Activated T-helper 1 cell treated with Interleukin-2 at 50 U/mL for 16 hours (primary cell): ENCODE results near the gene PARD6G.
A peak's percentile ranks its signal among the peaks of the same experiment; 100 is the strongest.
"Not testable (repeated sequence)": the region's sequence is repeated elsewhere in the genome, so short reads cannot be mapped to it uniquely, and the experiment has no call there.

Experiments
- DNase-seq: peaks from one replicate; pipeline ENCODE4 v3.0.0-alpha.2; 2020; ENCODE audit warnings: low read depth

PARD6G gene

GRCh38 chr18:80247393-80247841 is at the start of gene PARD6G:
Gene PARD6G (minus strand): TSS chr18:80247514. CDS start chr18:80247348, 166 bp downstream.
- DNase-seq: peak; percentile 38

DNA sequence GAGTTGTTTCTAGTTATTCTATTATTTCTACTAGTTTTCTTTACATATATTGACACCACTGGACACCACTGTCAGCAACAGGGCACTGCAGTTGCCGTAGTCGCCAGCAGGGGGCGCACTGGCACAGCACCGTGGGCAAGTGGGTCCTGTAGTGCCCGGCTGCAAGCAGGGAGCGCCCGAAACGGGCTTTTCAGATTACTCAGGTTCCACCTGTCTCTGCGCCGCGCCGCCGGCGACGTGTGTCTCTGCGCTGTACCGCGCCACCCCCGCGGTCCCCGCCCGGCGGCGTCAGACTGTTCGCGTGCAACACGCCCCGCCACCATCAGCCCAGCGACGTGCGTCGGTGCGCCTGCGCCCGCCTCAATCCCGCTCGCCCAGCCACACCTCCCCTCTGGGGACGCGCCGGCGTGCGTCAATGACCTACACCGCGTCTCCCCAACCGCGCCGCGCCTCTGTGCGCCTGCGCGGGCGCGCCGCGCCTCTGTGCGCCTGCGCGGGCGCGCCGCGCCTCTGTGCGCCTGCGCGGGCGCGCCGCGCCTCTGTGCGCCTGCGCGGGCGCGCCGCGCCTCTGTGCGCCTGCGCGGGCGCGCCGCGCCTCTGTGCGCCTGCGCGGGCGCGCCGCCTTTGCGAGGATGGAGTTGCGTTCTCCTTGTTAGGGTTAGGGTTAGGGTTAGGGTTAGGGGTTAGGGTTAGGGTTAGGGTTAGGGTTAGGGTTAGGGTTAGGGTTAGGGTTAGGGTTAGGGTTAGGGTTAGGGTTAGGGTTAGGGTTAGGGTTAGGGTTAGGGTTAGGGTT is 15.1 kb upstream of the PARD6G start:
- not testable (repeated sequence) for DNase-seq

DNA sequence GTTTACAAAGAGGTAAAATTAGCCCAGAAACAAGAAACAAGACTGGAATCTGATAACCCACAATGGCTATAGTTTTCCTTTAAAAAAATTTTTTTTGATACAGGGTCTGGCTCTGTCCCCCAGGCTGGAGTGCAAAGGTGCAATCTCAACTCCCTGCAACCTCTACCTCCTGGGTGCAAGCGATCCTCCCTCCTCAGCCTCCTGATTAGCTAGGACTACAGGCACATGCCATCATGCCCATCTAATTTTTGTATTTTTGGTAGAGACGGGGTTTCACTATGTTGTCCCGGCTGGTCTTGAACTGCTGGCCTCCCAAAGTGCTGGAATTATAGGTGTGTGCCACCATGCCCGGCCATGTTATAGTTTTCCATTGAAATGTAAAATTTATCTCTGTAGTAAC is 12.3 kb upstream of the PARD6G start:
- no peak for DNase-seq

DNA sequence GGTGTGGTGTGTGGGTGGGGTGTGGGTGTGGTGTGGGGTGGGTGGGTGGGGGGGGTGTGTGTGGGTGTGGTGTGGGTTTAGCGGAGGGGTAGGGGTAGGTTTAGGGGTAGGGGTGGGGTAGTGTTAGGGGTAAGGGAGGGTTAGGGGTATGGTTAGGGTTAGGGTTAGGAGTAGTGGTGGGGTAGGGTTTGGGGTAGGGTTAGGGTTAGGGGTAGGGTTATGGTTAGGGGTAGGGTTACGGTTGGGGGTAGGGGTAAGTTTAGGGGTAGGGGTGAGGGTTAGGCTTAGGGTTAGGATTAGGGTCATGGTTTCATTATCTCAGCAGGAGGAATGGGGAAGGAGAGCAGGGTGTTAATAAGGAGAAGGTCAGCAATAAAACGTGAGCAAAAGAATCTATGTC is 11.3 kb upstream of the PARD6G start:
- DNase-seq: no peak

GRCh38 chr18:80257579-80258543 is 10.5 kb upstream of the PARD6G start:
- not testable (repeated sequence) for DNase-seq

GRCh38 chr18:80254971-80255500 is 7.7 kb upstream of the PARD6G start:
- DNase-seq: no peak

GRCh38 chr18:80253871-80254492 is 6.7 kb upstream of the PARD6G start:
- no peak for DNase-seq

GRCh38 chr18:80253236-80253635 is 5.9 kb upstream of the PARD6G start:
- DNase-seq: no peak

- DNase-seq: no peak
These were observed 4.8 kb upstream of the PARD6G start for GRCh38 chr18:80252136-80252535.

- no peak for DNase-seq
These were observed 4.4 kb upstream of the PARD6G start for GRCh38 chr18:80251700-80252099.

DNA sequence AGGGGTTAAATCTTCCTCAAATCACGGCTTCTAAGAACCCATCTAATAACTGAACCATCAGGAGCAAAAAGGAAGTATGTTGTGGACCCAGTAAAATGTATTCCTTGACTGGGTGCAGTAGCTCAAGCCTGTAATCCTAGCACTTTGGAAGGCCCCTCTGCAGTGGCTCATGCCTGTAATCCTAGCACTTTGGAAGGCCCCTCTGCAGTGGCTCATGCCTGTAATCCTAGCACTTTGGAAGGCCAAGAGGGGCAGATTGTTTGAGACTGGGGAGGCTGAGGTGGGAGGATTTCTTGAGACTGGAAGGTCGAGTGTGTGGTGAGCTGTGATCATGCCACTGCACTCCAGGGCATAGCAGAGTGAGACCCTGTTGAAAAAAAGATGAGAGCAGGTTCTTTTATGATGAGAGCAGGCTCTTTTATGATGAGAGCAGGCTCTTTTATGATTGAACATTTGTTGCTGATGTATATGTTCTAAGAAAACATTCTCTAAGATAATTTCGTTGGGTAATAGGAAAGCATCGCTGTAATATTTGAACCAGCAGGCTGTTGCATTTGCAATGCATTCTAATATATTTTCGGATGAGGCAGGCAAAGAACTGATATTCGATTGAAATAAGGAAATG is 3.5 kb upstream of the PARD6G start:
- no peak for DNase-seq

- DNase-seq: no peak
These were observed 2.1 kb upstream of the PARD6G start for GRCh38 chr18:80249217-80250093.

DNA sequence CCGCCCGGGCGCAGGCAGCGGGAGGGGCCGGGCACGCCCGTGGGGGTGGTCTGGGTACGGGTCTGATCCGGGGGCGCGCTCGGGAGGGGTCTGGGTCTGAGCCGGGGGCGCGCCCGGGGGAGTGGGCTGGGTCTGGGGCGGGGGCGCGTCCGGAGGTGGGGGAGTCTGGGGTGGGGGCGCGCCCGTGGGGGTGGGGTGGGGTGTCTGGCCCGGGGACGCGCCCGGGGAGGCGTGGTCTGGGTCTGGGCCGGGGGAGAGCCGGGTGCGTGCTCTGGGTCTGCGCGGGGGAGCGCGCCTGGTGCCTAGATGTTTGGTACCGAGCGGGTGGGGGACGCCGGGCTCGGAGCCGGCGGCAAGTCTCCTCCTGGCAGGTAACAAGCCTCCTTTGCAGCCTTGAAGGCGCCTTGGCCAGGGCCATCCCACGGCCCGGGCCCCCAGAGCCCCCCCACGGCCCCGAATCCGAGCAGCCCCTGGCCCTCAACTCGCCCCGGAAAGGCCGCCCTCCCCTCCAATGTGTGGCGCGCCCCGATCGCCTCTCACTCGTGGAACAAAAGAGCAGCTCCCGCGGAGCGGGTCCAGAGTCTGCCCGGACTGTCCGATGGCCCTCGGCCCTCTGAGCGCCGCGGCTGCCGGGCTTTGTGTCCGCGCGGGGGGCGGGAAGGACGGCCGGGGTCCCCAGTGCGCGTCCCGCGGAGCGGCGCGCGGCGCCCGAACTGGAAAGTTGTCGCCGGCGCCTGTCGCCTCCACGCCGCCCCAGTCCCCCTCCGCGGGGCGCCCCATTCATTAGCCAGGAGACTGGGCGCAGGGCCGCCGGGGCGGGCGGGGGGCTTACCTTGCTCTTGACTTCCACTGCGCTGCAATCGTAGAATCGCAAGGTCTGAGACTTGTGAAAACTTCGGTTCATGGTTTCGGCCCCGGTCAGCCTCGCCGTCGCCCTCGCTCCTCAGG is 595 bp downstream of the PARD6G start:
- DNase-seq: no peak

DNA sequence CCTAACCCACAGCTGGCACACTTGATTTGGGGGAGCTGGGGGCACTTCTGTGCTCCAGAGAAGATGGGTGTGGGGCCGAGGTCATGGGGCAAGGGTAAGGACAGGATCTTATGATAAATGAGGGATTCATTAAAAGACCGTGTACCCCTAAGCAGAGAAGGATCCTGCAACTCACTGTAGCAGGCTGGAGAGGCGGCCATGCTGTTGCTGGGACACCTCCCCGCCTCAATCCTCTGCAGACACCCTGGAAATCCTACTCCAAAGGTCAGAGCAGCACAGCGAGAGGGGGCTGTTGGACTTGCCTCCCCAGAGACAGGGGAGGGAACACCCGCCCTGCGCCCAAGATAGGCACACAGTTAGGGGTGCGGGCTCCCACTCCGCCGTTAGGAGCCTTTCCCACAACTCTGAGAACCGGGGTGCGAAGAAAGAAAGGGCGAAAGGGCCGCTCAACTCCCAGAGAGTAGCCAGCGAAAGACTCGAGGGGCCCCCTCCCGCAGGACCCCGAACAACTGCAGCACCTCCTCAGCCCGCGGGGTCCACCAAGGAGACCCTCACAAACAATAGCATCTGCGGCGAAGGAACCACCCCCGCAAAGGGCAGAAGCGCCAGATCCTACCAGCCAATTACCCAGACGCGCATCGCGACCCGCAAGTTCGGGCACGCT is 1.4 kb downstream of the PARD6G start:
- no peak for DNase-seq

- no peak for DNase-seq
These were observed 2.2 kb downstream of the PARD6G start for GRCh38 chr18:80244956-80245730.

GRCh38 chr18:80244167-80244566 is 3.1 kb downstream of the PARD6G start:
- no peak for DNase-seq

DNA sequence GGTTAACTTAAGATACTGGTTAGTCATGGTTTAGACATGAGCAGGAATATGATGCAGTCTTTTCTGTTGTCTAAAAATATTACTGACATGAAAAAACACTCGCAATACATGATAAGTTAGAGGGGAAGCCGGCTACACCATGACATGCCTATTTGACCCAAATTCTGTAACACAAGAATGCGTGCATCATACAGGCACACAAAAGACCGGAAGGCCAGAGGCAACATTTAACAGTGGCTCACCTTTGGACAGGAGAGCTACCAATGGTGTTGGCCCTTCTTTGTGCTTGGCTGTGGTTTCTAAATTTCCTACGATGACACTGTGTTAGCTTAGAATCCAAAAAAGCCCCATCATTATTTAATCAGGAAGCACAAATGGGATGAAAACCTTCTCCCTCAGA is 4.1 kb downstream of the PARD6G start:
- no peak for DNase-seq
